Left colon (tissue), 2 donors: ENCODE results near the gene PRICKLE2. TPM values are rescaled to one million over a fixed set of nuclear protein-coding genes. Genes with fewer than 3 reads are reported as not detected.

Experiments
- ATAC-seq: fragments of 200-7000 bp; cut with Tn5 transposase; one replicate; pipeline ENCODE4 v1.9.1; 2020; ENCODE audit warnings: mild to moderate bottlenecking, moderate library complexity
- DNase-seq, 2 donors: peaks; one replicate each; pipeline ENCODE4 v3.0.0-alpha.2; 2020
- intact Hi-C, 2 donors: fragments of 100-400 bp; cut with DNase I in 1 of 2; cut with micrococcal nuclease in 1 of 2; formaldehyde crosslinking; loops; one replicate each; pipeline versions ENCODE4 v1.11.2 to v1.14.0; 2022; cut with DNase I, micrococcal nuclease
- total RNA-seq, 2 donors: library from RNA; stranded (reverse); fragmentation: NEBNext Ultra II Directional; extraction: Animal tissue kit (Norgen Biotek cat#: 25700); gene quantifications; one replicate each; pipeline ENCODE4 v1.2.1, GENCODE V29; 2021
- donor health status: DM: no; HTN: no; CAD: no.
- donor health status: DM: yes; HTN: yes; CAD: no.

Gene PRICKLE2
- total RNA-seq, 2 donors from 2014 or later = 2.6 to 13.2 TPM

GRCh38 chr3:64255741-64256340, 30.6 kb upstream of the PRICKLE2 start:
- intact Hi-C loops = no loop called here

GRCh38 chr3:64254443-64254842, 29.2 kb upstream of the PRICKLE2 start:
- DNase-seq = no peak
- no peak for ATAC-seq
- intact Hi-C loops = no loop called here

More at GRCh38 chr3:64255741-64256340, 30.6 kb upstream of the PRICKLE2 start:
- no peak for DNase-seq
- ATAC-seq = no peak

- intact Hi-C loops = no loop called here
- ATAC-seq (no peak), DNase-seq (no peak)
Measured at GRCh38 chr3:64253689-64254088, 28.4 kb upstream of the PRICKLE2 start.

- DNase-seq (no peak), ATAC-seq (no peak)
- intact Hi-C loops = no loop called here
Measured at GRCh38 chr3:64251019-64251418, 25.8 kb upstream of the PRICKLE2 start.

- no peak for ATAC-seq
- no peak for DNase-seq
- intact Hi-C loops = no loop called here
Measured at GRCh38 chr3:64247991-64248646, 22.9 kb upstream of the PRICKLE2 start.

GRCh38 chr3:64244011-64244942, 19.0 kb upstream of the PRICKLE2 start:
- ATAC-seq (no peak), DNase-seq (no peak)
- intact Hi-C loops = no loop called here

- intact Hi-C loops = no loop called here
- peak in 1 of 2 donors; percentile 16 for DNase-seq
- no peak for ATAC-seq
Measured at GRCh38 chr3:64242435-64242834, 17.2 kb upstream of the PRICKLE2 start.

GRCh38 chr3:64240959-64241358, 15.7 kb upstream of the PRICKLE2 start:
- DNase-seq (no peak), ATAC-seq (no peak)
- intact Hi-C loops = no loop called here

- DNase-seq (no peak), ATAC-seq (no peak)
- intact Hi-C loops = no loop called here
Measured at GRCh38 chr3:64240396-64240795, 15.1 kb upstream of the PRICKLE2 start.

- intact Hi-C loops = no loop called here
- no peak for ATAC-seq
Measured at GRCh38 chr3:64239841-64240240, 14.6 kb upstream of the PRICKLE2 start.

GRCh38 chr3:64238971-64239667, 13.9 kb upstream of the PRICKLE2 start:
- ATAC-seq = no peak
- DNase-seq = peak; percentile 42 to 73
- intact Hi-C loops = no loop called here

More at GRCh38 chr3:64239841-64240240, 14.6 kb upstream of the PRICKLE2 start:
- DNase-seq = no peak

- no peak for ATAC-seq
- intact Hi-C loops = no loop called here
- DNase-seq = no peak
Measured at GRCh38 chr3:64237083-64237482, 11.8 kb upstream of the PRICKLE2 start.

- intact Hi-C loops = no loop called here
- ATAC-seq = no peak
- no peak for DNase-seq
Measured at GRCh38 chr3:64235605-64236004, 10.3 kb upstream of the PRICKLE2 start.

GRCh38 chr3:64234571-64234970, 9.3 kb upstream of the PRICKLE2 start:
- DNase-seq = no peak
- intact Hi-C loops = no loop called here
- ATAC-seq = no peak

GRCh38 chr3:64232821-64233220, 7.6 kb upstream of the PRICKLE2 start:
- intact Hi-C loops = no loop called here
- ATAC-seq = no peak
- DNase-seq = no peak

- intact Hi-C loops = no loop called here
- ATAC-seq (no peak), DNase-seq (no peak)
Measured at GRCh38 chr3:64229903-64230302, 4.6 kb upstream of the PRICKLE2 start.

GRCh38 chr3:64228110-64228509, 2.8 kb upstream of the PRICKLE2 start:
- ATAC-seq (no peak), DNase-seq (no peak)
- intact Hi-C loops = no loop called here

- no peak for ATAC-seq
- DNase-seq = no peak
- intact Hi-C loops = no loop called here
Measured at GRCh38 chr3:64226730-64227129, 1.5 kb upstream of the PRICKLE2 start.
